Gastrocnemius medialis (tissue), 4 donors: ENCODE measurements around the gene SFXN4. TPM values are rescaled to one million over a fixed set of nuclear protein-coding genes. Genes with fewer than 3 reads are reported as not detected.

Source experiments
- ATAC-seq, 2 donors: fragments of 150-250 bp; one replicate each; pipeline ENCODE4 v1.9.1; 2016
- DNase-seq, 2 donors: peaks; one replicate each; pipeline ENCODE4 v3.0.0-alpha.2; 2019
- H3K27ac ChIP-seq, 4 donors: fragments of 200-600 bp; sonication (generic); 1 replicate in 1 of 4; 2 replicates in 3 of 4; pipeline ENCODE4 v1.5.1; 2016 to 2018; ENCODE audit warnings: mild to moderate bottlenecking in 2 of 4, moderate library complexity in 1 of 4
- H3K27me3 ChIP-seq, 3 donors: fragments of 200-600 bp; sonication (generic) in 2 of 3; 1 replicate in 1 of 3; 2 replicates in 2 of 3; pipeline versions ENCODE4 v1.5.1 to v1.6.0; 2016 to 2019; ENCODE audit warnings: mild to moderate bottlenecking in 1 of 3, moderate library complexity in 1 of 3
- H3K36me3 ChIP-seq, 2 donors: fragments of 200-600 bp; sonication (generic) in 1 of 2; one replicate each; pipeline ENCODE4 v1.5.1; 2017 to 2018
- H3K4me1 ChIP-seq, 2 donors: fragments of 200-600 bp; sonication (generic) in 1 of 2; one replicate each; pipeline ENCODE4 v1.5.1; 2016 to 2017; ENCODE audit warnings: mild to moderate bottlenecking in 2 of 2
- H3K4me3 ChIP-seq, 4 donors: fragments of 200-600 bp; sonication (generic) in 3 of 4; 1 replicate in 1 of 4; 2 replicates in 3 of 4; pipeline ENCODE4 v1.5.1; 2016 to 2019; ENCODE audit warnings: mild to moderate bottlenecking in 2 of 4
- H3K9me3 ChIP-seq, 3 donors: fragments of 200-600 bp; sonication (generic) in 2 of 3; 1 replicate in 1 of 3; 2 replicates in 2 of 3; pipeline ENCODE4 v1.5.1; 2016 to 2019
- POLR2A ChIP-seq, 2 donors: fragments of 450-650 bp; IDR thresholded peaks; one replicate each; pipeline ENCODE4 v1.6.1; 2017; ENCODE audit warnings: antibody characterized with exemption in 2 of 2, mild to moderate bottlenecking in 2 of 2, moderate library complexity in 2 of 2
- in situ Hi-C, 4 donors: fragments of 200-750 bp; cut with MboI; loops; one replicate each; pipeline versions ENCODE4 v1.15.0 to v1.8.0; 2017; ENCODE audit warnings: low sequenced_read_pairs in 4 of 4
- intact Hi-C: fragments of 100-400 bp; cut with DNase I; formaldehyde crosslinking; loops from one replicate; pipeline ENCODE4 v1.15.1; 2023; ENCODE audit warnings: low total_unique reads
- total RNA-seq, 4 donors: library from RNA; depleted of rRNA; stranded (reverse); fragments of >200 nt; gene quantifications; one replicate each; pipeline versions ENCODE4 v1.1.0 to v1.2.3, GENCODE V29; 2016
- TF ChIP-seq, protein P1 (sequence below), 5 experiments: fragments of 450-650 bp in 3 of 5; fragments of 200-600 bp in 2 of 5; sonication (generic) in 2 of 5; IDR thresholded peaks in 4 of 5; conservative IDR thresholded peaks in 1 of 5; 1 replicate in 4 of 5; 2 replicates in 1 of 5; pipeline ENCODE4 v1.5.1; 2016 to 2019; ENCODE audit warnings: antibody characterized with exemption in 5 of 5, mild to moderate bottlenecking in 3 of 5, moderate library complexity in 3 of 5

The SFXN4 gene
- total RNA-seq, 4 donors from 2014 or later = 25.6 to 69.7 (median 39.8) TPM

GRCh38 chr10:119166118-119166500, 595 bp upstream of the SFXN4 start:
- Histone ChIP-seq H3K27ac (peak overlapping the region; percentile 90 to 97 (median 95)), H3K36me3 (peaks cover 0 to 29% of the 10 kb centered on the region in 2 donors), H3K27me3 (no peaks in the 10 kb centered on the region), H3K4me3 (peak overlapping the region; percentile 69 to 86 (median 78)), H3K9me3 (no peaks in the 10 kb centered on the region), H3K4me1 (peaks cover 21 to 29% of the 10 kb centered on the region in 2 donors)
- no peak for ATAC-seq
- TF ChIP-seq, protein P1, sequence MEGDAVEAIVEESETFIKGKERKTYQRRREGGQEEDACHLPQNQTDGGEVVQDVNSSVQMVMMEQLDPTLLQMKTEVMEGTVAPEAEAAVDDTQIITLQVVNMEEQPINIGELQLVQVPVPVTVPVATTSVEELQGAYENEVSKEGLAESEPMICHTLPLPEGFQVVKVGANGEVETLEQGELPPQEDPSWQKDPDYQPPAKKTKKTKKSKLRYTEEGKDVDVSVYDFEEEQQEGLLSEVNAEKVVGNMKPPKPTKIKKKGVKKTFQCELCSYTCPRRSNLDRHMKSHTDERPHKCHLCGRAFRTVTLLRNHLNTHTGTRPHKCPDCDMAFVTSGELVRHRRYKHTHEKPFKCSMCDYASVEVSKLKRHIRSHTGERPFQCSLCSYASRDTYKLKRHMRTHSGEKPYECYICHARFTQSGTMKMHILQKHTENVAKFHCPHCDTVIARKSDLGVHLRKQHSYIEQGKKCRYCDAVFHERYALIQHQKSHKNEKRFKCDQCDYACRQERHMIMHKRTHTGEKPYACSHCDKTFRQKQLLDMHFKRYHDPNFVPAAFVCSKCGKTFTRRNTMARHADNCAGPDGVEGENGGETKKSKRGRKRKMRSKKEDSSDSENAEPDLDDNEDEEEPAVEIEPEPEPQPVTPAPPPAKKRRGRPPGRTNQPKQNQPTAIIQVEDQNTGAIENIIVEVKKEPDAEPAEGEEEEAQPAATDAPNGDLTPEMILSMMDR (IDR thresholded peaks at IDR 0.05 in 4 of 5, conservative IDR thresholded peaks at IDR 0.05 in 1 of 5) = no peak
- TF ChIP-seq POLR2A (IDR thresholded peaks at IDR 0.05) = no peak
- intact Hi-C loops = loop anchor here (5.0 kb wide), 1 partner anchor 139 kb away; the partner anchor contains the start of gene NANOS1
- in situ Hi-C loops = loop anchor here in 1 of 4 donors (25.0 kb wide), 1 partner anchor 696 kb away; the partner anchor contains the start of gene MCMBP
- no peak for DNase-seq

- H3K27ac ChIP-seq = peak overlapping the region in 3 of 4 donors; percentile 8 to 39 (median 9)
- H3K36me3 ChIP-seq = peaks cover 6 to 38% of the 10 kb centered on the region in 2 donors
- H3K27me3 ChIP-seq = no peaks in the 10 kb centered on the region
- no peak for DNase-seq
- no peak for ATAC-seq
- H3K9me3 ChIP-seq = no peaks in the 10 kb centered on the region
- no peak overlapping the region for H3K4me3 ChIP-seq
- TF ChIP-seq, protein P1 (IDR thresholded peaks at IDR 0.05 in 4 of 5, conservative IDR thresholded peaks at IDR 0.05 in 1 of 5) = no peak
- no peak for TF ChIP-seq POLR2A (IDR thresholded peaks at IDR 0.05)
- intact Hi-C loops = no loop called here
- in situ Hi-C loops = loop anchor here in 1 of 4 donors (25.0 kb wide), 1 partner anchor 700 kb away; the partner anchor contains the start of gene MCMBP
- H3K4me1 ChIP-seq = peaks cover 17 to 29% of the 10 kb centered on the region in 2 donors
These were observed 2.9 kb downstream of the SFXN4 start for GRCh38 chr10:119162452-119163092.

GRCh38 chr10:119161680-119162451, 3.6 kb downstream of the SFXN4 start:
- ATAC-seq (no peak), DNase-seq (no peak)
- H3K4me3 ChIP-seq = no peak overlapping the region
- peak overlapping the region; percentile 8 to 39 (median 18) for H3K27ac ChIP-seq
- peaks cover 17 to 29% of the 10 kb centered on the region in 2 donors for H3K4me1 ChIP-seq
- in situ Hi-C loops = loop anchor here in 1 of 4 donors (25.0 kb wide), 1 partner anchor 700 kb away; the partner anchor contains the start of gene MCMBP
- H3K36me3 ChIP-seq = peaks cover 7 to 39% of the 10 kb centered on the region in 2 donors
- intact Hi-C loops = no loop called here
- TF ChIP-seq, protein P1 (IDR thresholded peaks at IDR 0.05 in 4 of 5, conservative IDR thresholded peaks at IDR 0.05 in 1 of 5) = no peak
- no peak for TF ChIP-seq POLR2A (IDR thresholded peaks at IDR 0.05)
- no peaks in the 10 kb centered on the region for H3K9me3 ChIP-seq
- H3K27me3 ChIP-seq = no peaks in the 10 kb centered on the region

DNA sequence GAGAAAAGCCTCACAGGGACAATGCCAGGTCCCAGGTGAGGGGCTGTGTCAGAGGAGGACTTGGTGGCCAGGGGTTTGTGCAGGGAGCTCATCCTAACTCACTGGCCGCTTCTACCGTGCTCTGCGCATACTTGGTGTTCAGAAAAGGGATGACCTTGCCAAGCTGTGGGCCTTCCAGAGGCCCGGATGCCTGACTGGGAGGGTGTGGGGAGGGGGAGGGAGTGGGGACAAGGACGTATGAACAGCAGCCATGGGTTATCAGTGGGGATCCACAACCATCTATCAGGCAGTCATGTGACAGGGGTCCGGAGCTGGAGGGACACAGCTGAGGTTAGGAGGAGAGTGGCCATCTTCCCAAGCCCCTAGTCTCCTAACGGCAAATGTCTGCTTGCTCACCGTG, 6.2 kb downstream of the SFXN4 start:
- Histone ChIP-seq H3K9me3 (no peaks in the 10 kb centered on the region), H3K4me3 (no peak overlapping the region), H3K27me3 (no peaks in the 10 kb centered on the region), H3K27ac (no peak overlapping the region), H3K36me3 (peaks cover 8 to 63% of the 10 kb centered on the region in 2 donors), H3K4me1 (peaks cover 6 to 13% of the 10 kb centered on the region in 2 donors)
- in situ Hi-C loops = loop anchor here in 1 of 4 donors (25.0 kb wide), 1 partner anchor 703 kb away; the partner anchor contains the start of gene MCMBP
- intact Hi-C loops = no loop called here
- DNase-seq (no peak), ATAC-seq (no peak)
- TF ChIP-seq, protein P1 (IDR thresholded peaks at IDR 0.05 in 4 of 5, conservative IDR thresholded peaks at IDR 0.05 in 1 of 5) = no peak
- no peak for TF ChIP-seq POLR2A (IDR thresholded peaks at IDR 0.05)
